Stimulated activated CD4-positive, alpha-beta T cell treated with anti-CD3 and anti-CD28 coated beads, Interleukin-4, amount 100 ng/mL, for 1 hour (primary cell): ENCODE data around the gene MYT1.
"Not testable (repeated sequence)": the region's sequence is repeated elsewhere in the genome, so short reads cannot be mapped to it uniquely, and the experiment has no call there.

Experiments used
- DNase-seq: peaks from one replicate; pipeline ENCODE4 v3.0.0-alpha.2; 2020

MYT1 gene

DNA sequence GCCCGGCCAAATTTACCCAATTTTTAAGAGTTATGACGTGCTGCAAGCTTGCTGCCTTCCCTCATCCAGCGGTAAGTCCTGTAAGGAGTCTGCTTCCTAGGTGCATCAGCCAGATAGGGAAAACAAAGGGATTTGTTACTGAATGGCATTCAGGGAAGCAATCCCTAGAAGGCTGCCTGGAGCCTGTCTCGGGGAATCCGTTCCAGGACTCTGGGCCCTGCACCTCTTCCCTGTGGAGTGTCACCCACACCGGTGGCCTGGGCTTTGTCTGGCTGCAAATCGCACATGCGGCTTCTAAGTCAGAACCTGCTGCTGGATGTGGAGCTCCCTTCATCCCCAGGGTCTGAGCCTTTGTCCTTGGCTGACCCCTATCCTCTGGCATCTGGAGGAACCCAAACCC, 7.0 kb downstream of the MYT1 start:
- no peak for DNase-seq

DNA sequence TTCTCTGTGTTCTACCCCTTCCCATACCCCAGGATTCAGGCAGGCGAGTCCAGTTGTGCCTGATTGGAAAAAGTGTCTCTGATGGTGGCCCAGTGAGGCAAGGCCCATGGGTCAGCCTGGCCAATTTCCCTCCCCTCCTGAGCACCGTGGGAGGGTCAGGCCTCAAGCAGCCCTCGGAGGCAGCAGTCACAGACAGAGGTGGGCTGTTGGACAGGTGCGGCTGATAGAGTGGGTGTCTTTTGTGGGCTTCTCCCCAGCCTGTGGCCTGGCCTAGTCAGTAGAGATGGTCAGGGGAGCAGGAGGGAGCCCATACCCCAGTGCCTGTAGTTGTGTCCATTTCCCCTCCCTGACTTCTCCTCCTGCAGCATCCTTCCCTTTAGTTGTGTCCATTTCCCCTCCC, 8.9 kb downstream of the MYT1 start:
- no peak for DNase-seq

DNA sequence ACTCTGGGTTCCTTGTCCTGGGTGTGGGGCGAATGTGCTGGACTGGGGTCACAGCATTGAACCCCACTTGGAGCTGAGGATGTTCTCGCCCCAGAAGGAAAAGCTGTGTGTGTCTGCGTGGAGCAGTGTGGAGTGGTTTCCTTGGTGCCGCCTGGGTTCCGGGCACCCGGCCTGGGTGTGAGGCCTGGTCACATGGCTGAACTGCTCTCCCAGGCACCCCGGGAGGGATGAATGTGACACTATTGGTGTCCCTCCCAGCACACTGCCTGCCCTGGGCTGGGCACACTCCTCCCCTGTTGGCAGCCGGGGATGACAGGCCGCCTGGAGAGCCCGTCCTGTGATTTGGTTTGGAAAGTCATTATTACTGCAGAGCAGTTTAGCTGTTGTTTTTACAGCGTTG, 12.3 kb downstream of the MYT1 start:
- DNase-seq, result no peak

DNA sequence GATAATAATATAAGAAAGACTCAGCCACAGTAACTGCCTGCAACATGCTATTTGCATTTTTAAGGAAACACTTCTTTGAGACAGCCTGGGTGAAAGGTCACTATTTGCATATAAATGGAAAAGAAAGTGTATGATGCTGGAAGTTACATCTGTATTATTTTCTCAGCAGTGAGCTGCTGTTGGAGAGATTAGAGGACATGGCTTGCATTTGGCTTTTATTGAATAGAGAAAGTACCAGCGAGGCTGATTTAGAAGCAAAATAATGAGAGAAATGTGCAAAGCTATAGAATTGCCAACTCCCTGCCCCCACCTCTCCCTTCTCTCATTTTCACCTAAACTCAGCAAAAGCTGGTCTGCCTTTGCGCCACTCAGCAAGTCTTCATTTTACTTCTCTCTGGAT, 12.7 kb downstream of the MYT1 start:
- no peak for DNase-seq

DNA sequence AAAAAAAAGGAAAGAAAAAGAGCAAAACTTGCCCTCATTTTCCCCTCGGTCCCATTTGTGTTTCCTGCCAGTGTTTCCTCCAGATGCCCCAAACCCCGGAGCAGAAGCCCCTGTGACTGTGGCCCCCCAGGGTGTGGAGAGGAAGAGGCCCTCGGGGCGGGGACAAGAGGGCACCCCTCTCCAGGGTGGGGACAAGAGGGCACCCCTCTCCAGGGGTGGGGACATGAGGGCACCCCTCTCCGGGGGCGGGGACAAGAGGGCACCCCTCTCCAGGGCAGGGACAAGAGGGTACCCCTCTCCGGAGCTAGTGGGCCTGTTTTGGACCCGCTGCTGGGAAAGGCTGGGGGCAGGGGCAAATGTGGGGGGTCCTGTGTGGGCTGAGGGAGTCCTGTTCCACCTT, 13.1 kb downstream of the MYT1 start:
- no peak for DNase-seq

DNA sequence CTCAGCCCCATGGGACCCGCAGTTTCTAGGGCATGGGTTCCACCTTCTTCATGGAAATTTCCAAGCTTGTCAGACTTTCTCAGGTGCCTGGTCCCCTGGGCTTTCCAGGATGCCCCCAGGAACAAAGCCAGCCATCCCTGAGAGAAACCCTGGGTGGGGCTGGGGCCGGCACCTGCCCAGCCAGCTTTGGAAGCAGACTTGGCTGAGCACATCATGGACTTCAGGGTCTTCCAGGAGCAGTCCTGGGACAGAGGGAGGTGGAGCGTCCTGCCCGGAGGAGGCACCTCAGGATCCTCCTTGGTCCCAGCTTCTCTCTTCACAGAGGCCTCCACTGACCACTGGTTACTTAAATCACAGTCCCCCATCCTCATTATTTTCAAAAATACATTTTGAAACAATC, 13.5 kb downstream of the MYT1 start:
- no peak for DNase-seq

DNA sequence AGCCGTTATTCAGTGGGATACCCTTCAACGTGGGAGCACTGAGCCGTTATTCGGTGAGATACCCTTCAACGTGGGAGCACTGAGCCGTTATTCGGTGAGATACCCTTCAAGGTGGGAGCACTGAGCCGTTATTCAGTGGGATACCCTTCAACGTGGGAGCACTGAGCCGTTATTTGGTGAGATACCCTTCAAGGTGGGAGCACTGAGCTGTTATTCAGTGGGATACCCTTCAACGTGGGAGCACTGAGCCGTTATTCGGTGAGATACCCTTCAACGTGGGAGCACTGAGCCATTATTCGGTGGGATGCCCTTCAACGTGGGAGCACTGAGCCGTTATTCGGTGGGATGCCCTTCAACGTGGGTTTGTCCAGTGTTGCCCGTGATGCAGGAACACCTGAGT, 14.7 kb downstream of the MYT1 start:
- DNase-seq, result not testable (repeated sequence)

DNA sequence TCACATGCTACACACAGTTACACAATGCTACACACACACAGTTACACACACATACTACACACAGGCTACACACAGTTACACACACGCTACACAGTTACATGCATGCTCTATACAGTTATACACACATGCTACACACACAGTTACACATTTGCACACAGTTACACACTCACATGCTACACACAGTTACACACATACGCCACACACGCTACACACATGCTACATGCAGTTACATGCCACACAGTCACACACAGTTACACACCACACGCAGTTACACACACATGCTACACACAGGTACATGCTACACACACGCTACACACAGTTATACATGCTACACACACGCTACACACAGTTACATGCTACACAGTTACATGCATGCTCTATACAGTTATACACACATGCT, 15.6 kb downstream of the MYT1 start:
- DNase-seq, result no peak

DNA sequence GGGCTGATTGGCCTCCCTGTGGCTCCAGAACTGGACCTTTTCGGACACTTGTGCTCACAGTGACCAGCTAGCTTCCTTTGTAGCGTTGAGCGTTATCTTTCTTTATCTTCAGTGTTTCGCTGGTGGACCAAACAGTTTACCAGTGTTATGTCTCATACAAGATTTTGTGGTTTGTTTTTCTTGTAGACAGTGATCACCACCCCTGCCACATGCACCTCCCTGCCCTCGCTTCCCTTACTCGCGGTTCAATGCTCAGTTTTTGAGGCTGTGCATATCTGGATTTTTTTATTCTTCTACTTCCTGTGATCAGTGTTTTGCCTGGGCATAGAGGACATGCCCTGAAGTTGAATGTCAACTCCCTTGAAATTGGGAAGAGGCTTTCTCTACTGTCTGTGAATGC, 16.4 kb downstream of the MYT1 start:
- DNase-seq, result no peak

DNA sequence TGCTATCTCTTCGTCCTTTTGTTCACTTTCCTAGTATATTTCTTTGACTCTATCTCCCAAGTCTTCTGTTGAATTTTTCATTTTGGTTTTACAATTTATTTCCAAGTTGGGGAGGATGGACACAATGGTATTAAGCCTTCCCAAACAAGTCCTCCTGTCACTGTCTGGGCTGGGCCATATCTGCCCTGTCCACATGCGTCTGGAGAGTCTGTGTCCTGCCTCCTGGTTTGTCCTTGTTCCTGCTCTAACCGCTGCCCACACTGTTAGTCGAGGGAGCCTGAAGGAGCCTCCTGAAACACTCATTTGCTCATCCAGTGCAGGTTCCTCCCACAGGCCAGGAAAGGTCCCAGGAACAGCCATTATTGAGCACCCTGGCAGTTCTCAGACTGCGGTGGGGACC, 17.1 kb downstream of the MYT1 start:
- no peak for DNase-seq

DNA sequence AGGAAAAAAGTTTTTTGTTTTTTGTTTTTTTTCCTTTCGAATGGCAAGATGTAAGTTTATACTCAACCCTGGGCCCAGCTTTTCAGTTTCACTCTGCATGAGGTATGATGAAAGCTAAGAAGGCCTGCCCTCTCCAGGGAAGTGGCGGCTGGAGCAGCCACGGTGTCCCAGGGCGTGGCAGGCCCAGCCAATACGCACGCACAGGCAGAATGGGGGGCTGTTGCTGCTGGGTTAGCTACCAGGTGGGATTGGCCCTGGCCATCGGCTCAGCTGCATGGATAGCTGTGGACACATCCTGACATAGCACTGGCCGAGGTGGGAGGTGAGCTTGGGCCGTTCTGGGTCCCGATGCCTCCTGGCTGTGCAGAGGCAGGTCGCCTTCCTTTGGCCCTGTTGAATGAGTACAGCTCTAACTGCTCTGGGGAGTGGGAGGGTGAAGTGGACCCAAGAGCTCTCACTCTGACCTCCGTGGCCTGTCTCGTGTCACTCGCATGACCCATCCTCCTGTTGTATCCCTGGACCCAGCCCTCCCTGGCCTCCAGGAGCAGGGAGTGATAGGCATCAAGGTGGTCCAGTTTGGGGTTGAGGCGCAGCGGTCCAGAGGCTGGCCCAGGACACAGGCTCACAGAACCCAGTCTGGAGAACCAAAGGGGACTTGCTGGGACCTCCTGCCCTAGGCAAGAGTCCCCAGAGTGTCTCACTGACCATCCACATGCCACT, 18.1 kb downstream of the MYT1 start:
- DNase-seq, result no peak

DNA sequence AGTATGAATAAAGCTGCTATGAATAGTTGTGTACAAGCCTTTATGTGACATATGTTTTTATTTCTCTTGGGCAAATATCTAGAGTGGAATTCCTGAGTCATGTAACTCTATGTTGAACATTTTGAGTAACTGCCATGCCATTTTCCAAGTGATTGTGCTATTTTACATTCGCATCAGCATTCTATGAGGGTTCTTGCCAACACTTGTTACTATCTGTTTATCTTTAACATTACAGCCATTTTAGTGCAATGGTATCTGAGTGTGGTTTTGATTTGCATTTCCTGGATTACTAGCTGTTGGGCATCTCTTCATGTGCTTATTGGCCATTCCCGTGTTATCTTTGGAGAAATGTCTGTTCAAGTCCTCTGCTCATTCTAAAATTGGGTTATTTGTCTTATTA, 19.1 kb downstream of the MYT1 start:
- no peak for DNase-seq

DNA sequence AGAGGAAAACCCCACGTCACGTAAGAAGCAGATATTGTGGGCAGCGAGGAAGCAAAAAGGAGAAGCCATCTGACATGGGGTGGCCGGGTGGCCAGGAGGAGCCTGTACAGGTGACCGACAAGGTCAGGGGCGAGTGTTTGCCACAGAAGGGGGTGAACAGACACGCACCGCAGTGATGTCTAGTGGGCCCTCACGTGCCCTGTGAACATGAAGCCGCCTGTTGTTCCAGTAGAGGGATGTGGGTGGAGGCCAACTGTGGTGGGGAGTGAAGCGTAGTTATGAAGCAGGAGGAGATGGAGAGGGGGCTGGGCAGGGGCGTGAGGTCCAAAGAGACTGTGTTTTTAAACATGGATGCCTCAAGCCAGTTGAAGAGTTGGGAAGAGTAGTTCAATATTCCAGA, 20.5 kb downstream of the MYT1 start:
- no peak for DNase-seq

DNA sequence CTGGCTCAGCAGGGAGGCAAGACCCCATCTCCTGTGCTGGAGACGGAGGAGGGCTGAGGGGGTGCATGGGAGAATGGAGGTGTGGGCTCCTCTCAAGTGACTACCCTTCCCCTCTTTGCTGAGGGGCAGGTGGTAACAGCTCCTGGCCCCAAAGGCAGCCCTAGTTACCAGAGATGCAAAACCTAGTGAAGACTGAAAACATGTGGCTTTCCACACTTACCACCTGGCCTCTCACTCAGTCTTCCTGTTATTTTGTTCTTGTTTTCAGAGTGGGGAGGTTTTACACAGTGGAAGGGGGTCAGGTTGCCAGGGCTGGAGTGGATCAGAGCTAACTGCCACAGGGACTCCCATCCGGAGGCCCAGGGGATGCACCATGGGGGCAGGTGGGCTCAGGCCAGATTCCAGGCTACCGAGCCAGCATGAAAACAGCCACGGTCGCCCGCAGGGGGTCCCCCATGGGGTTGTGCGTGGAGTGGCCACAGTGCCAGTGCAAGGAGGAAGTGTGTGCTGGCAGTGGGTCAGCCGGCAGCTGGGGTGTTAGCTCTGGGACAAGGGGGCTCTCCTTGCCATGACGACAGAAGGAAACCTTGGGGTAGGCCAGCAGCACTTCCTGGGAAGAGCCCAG, 21.1 kb downstream of the MYT1 start:
- no peak for DNase-seq

DNA sequence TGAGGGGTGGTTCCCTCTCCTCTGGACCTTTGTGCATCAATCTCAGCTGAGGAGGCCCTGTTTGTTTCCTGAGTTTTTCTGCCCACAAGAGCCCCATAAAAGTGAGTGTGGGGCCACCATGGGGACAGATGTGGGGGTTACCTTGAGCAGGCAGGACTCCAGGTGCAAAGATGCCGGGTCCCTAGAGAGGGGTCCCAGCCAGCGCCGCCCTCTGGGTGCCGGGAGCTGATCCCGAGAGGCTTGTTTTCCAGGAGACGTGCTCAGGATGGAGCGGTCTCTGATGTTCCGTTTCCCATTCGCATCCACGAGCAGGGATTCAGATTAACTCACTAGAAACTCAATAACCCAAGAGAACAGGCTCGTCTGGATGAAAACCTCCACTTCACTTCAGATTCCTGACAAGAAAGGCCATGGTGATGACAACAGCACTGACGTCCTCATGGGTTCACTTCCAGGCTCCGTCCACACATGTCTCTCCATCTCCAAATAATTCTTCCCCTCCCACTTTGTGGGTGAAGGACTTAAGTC, 21.9 kb downstream of the MYT1 start:
- DNase-seq, result no peak

DNA sequence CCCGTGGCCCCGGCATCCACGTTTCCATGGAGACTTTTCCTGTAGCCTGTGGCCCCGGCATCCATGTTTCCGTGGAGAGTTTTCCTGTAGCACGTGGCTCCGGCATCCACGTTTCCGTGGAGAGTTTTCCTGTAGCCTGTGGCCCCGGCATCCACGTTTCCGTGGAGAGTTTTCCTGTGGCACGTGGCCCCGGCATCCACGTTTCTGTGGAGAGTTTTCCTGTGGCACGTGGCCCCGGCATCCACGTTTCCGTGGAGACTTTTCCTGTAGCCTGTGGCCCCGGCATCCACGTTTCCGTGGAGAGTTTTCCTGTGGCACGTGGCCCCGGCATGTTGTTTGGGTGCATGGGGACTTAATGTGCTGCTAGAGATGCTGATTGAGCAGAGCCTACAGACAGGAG, 23.0 kb downstream of the MYT1 start:
- DNase-seq, result not testable (repeated sequence)

DNA sequence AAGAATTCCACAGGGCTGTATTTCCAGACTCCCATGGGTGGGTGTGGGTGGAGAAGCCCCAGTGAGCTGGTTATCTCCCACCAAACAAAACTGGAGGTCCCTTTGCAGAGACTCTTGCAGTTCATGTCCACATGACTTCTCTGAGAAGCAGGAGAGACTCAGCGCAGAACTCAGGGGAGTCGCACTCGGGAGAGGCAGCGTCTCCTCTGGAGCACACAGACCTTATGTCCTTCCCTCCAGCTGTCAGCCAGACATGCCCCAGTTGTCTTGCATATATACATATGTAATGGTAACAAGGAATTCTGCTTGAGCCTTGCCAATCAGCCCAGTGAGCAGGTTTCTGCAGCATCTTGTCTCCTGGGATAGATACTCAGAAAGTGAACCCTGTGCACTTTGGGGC, 23.8 kb downstream of the MYT1 start:
- DNase-seq, result no peak

DNA sequence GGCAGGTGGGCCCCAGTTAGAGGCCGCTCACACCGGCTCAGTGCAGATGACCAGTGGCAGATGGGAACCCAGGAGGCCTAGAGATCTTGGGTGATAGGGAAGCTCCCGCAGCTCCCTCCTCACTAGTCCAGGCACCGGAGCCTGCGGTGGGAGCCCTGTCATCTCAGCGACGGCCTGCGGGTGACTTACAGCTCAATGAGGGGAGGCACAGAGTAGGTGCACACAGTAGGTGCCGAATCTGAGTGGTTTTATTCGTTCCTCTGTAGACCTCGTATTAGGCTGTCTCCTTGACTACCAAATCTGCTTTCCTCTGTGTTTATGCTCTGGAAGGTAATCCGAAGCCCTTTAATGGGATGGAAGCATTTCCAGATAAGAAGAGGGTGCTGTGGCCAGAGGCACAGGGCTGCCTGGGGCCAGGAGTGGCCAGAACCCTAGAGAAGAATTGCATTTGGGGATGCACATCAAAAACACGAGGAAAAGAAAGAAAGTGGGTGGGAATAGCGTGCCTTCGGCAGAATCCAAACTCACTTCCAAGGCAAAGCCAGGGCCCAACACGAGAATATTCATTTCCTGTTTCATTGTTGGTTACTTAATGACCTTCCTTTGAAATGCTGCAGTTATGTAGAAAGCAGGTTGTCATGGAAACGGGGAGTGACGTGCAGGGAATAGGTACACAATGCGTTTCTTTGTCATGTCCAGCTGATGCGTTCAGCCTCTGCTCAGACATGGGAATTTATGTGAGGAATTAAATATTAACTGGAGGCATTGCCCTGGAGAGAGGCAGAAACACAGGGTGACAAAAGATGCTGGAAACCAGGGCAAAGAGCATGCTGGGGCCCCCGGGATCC, 24.7 kb downstream of the MYT1 start:
- no peak for DNase-seq

DNA sequence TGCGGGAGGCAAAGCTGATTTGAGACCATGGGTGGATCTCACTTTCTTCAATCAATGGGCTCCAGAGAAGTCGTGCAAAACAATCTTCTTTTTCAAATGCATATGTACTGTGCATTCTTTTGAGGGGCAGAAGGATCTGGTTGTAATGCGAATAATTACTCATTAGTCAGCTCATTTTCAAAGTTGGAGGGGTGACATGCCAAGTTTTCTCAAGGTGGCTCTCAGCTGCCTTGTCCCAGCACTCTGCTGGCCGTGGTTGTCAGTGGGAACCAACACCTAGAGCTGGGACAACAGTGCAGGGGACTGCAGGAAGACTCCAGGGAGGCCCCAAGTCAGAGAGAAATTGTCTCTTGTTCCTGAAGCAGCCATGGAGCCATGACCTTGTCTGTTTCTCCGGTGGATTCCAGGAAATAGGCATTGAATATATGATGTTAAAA, 25.3 kb downstream of the MYT1 start:
- no peak for DNase-seq

DNA sequence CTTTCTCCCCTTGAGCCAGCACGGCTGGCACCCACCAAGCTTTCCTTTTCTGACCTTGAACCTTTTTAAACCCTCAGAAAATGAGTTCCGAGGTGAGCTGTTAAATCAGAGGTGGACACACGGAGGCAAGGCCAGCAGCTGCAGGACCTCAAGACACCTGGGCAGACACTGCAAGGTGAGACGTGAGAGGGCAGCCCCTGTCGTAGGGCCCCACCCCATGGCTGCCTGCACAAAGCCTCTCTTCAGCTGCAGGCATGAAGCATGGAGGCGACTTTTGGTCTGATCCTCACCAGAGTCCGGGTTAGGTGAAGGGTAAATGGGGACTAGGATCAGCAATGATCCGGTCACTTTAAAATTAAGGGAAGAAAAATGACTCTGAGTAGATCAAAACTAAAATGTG, 25.7 kb downstream of the MYT1 start:
- no peak for DNase-seq

DNA sequence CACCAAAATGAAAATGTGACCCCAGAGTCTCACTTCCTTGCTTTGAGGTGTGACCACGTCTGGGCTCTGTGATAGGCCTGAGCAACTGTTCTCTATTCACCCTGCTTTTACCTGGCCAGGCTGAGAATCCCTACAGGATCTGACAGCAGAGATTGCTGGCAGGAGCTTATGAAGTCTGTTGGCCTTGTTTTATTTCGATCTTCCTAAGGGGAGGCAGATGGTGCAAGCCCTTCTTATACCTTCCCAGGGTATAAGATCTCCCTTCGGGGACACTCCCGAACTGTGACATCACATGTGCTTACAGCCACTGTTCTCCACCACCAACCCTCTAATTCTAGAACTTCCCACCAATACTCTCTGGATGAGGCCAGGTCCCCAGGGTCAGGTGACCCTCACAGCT, 26.8 kb downstream of the MYT1 start:
- no peak for DNase-seq

DNA sequence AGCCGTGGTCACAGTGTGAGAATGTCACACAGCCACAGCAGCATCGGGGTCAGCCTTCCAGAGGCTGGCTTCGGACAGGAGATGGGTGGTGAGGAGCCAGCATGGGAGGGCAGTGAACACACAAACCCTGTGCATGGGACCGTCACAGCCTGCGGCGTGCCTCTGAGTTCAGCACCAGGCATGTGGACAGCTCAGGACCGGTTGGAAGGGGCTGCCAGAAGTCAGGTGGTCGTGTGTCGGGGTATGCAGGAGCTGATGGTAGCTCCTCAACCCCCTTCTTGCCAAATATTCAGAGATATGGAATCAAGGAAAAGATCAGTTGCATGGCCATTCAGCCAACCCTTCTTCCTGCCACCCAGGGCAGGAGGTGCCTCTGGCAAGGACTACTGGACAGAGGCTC, 28.2 kb downstream of the MYT1 start:
- DNase-seq, result no peak

DNA sequence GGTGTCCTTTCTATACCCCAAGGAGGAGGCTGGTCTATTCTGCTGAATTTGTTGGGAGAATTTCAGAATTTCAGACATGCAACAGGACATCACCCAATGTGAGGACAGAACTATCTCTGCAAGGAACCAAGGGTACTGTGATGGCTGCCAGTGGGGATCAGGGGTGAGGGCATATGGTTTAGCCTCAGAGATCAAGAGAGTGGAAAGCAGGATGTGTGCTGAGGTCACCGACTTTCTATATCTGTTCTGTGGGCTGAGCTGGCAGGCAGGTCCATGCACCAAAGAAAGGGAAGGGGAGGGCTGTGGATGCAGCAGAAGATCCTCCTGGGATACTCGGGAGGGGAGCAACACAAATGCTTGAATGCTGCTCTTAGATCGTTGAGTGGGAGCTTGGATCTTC, 28.8 kb downstream of the MYT1 start:
- no peak for DNase-seq

DNA sequence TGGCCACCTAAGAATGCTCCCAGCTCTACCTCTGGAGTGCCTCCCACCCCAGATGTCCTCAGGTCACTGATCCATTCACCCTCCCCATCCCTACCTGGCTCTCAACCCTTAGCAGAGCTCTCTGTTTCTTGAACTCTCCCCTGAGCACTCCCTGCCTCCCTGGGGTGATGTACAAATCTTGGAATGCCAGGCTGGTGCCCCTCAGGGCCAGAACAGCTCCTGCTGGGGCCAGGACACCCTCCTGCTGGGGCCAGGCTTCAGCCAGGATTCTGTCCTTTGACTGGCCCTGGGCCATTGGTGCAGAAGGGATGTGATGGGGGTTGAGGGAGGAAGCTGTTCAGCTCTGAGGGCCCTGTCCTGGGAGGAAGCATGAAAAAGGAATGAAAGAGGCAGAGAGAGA, 30.0 kb downstream of the MYT1 start:
- no peak for DNase-seq
